HepG2 (cell line): ENCODE measurements around the gene WDR5B. TPM values are rescaled to one million over a fixed set of nuclear protein-coding genes. Genes with fewer than 3 reads are reported as not detected.

Experiments
- GPN1 ChIP-seq: sonication (generic); formaldehyde crosslinking; IDR thresholded peaks from 2 replicates; pipeline ENCODE4 v1.5.1; 2020; ENCODE audit warnings: missing genetic modification reagents, borderline replicate concordance
- HNRNPL ChIP-seq: fragments of 200-400 bp; formaldehyde crosslinking; IDR thresholded peaks from 2 replicates; pipeline ENCODE4 v1.6.1; 2017; ENCODE audit warnings: mild to moderate bottlenecking, low read depth, low read length
- KLF9 ChIP-seq: IDR thresholded peaks from 2 replicates; pipeline ENCODE4 v1.6.1; 2016; ENCODE audit warnings: low read depth
- NBN ChIP-seq: fragments of 450-650 bp; conservative IDR thresholded peaks from 2 replicates; pipeline ENCODE4 v1.6.1; 2017
- NCOA2 ChIP-seq: sonication (generic); formaldehyde crosslinking; IDR thresholded peaks from 2 replicates; pipeline ENCODE4 v1.8.0; 2022; ENCODE audit warnings: inconsistent platforms
- SOX6 ChIP-seq, 2 experiments: fragments of 450-650 bp in 1 of 2; sonication (generic) in 1 of 2; formaldehyde crosslinking in 1 of 2; IDR thresholded peaks; 2 replicates each; pipeline versions ENCODE4 v1.4.0 to v1.6.1; 2017 to 2020; ENCODE audit warnings: antibody characterized with exemption in 1 of 2, mild to moderate bottlenecking in 1 of 2, missing genetic modification reagents in 1 of 2
- STAG1 ChIP-seq: sonication (generic); formaldehyde crosslinking; IDR thresholded peaks from 2 replicates; pipeline ENCODE4 v1.4.0; 2020; ENCODE audit warnings: missing genetic modification reagents
- TP53 ChIP-seq: sonication (generic); formaldehyde crosslinking; conservative IDR thresholded peaks from 2 replicates; pipeline ENCODE4 v1.4.0; 2020; ENCODE audit warnings: missing genetic modification reagents
- U2AF1 ChIP-seq: fragments of 200-400 bp; formaldehyde crosslinking; optimal IDR thresholded peaks from 2 replicates; pipeline ENCODE3; 2017; ENCODE audit warnings: mild to moderate bottlenecking, low read depth, low read length
- U2AF2 ChIP-seq: fragments of 200-400 bp; formaldehyde crosslinking; IDR thresholded peaks from 2 replicates; pipeline ENCODE4 v1.6.1; 2017; ENCODE audit warnings: low read depth, mild to moderate bottlenecking, low read length
- ZBTB38 ChIP-seq: sonication (generic); formaldehyde crosslinking; IDR thresholded peaks from 2 replicates; pipeline ENCODE4 v1.5.1; 2020; ENCODE audit warnings: mild to moderate bottlenecking, missing genetic modification reagents
- ZNF225 ChIP-seq: sonication (generic); formaldehyde crosslinking; IDR thresholded peaks from 2 replicates; pipeline ENCODE4 v1.4.0; 2020; ENCODE audit warnings: mild to moderate bottlenecking, missing genetic modification reagents
- ZNF333 ChIP-seq: sonication (generic); formaldehyde crosslinking; IDR thresholded peaks from 2 replicates; pipeline ENCODE4 v1.4.0; 2020; ENCODE audit warnings: mild to moderate bottlenecking, missing genetic modification reagents, borderline replicate concordance
- ZNF746 ChIP-seq: sonication (generic); formaldehyde crosslinking; IDR thresholded peaks from 2 replicates; pipeline ENCODE4 v1.8.0; 2022; ENCODE audit warnings: mild to moderate bottlenecking, missing genetic modification reagents
- ZNF781 ChIP-seq: sonication (generic); formaldehyde crosslinking; IDR thresholded peaks from 2 replicates; pipeline ENCODE4 v1.5.1; 2020; ENCODE audit warnings: borderline replicate concordance, mild to moderate bottlenecking, missing genetic modification reagents; ENCODE audit errors: not compliant biosample characterization
- polyA plus RNA-seq, 8 experiments: library from polyadenylated mRNA; depleted of rRNA in 3 of 8; stranded (reverse) in 7 of 8; unstranded in 1 of 8; fragments of >200 nt; fragmentation: Illumina TruSeq in 4 of 8; extraction: Trizol in 4 of 8; gene quantifications; 2 replicates each; pipeline versions ENCODE4 v1.2.1 to v1.2.3, GENCODE V29; 2011 to 2016; ENCODE audit warnings: low read depth in 4 of 8, missing spikeins in 1 of 8, mixed read lengths in 1 of 8; ENCODE audit not compliant: insufficient read depth in 1 of 8
- total RNA-seq, 5 experiments: library from RNA; depleted of rRNA; stranded (reverse); fragments of >200 nt; fragmentation: Illumina TruSeq; extraction: Trizol; gene quantifications; 2 replicates each; pipeline ENCODE4 v1.2.3, GENCODE V29; 2016; ENCODE audit warnings: low read depth in 1 of 5
- TF ChIP-seq, protein P1 (sequence below): sonication (generic); formaldehyde crosslinking; IDR thresholded peaks from 2 replicates; pipeline ENCODE4 v1.4.0; 2020; ENCODE audit warnings: missing genetic modification reagents
- TF ChIP-seq, protein P2 (sequence below): sonication (generic); formaldehyde crosslinking; IDR thresholded peaks from 2 replicates; pipeline ENCODE4 v1.4.0; 2020; ENCODE audit warnings: mild to moderate bottlenecking, missing genetic modification reagents
- TF ChIP-seq, protein P3 (sequence below): sonication (generic); formaldehyde crosslinking; IDR thresholded peaks from 2 replicates; pipeline ENCODE4 v1.4.0; 2020; ENCODE audit warnings: mild to moderate bottlenecking, missing genetic modification reagents
- TF ChIP-seq, protein P4 (sequence below): sonication (generic); formaldehyde crosslinking; IDR thresholded peaks from 2 replicates; pipeline ENCODE4 v1.5.0; 2020; ENCODE audit warnings: mild to moderate bottlenecking, low read depth, missing genetic modification reagents, borderline replicate concordance
- TF ChIP-seq, protein P5 (sequence below): sonication (generic); formaldehyde crosslinking; IDR thresholded peaks from 2 replicates; pipeline ENCODE4 v1.8.0; 2022; ENCODE audit warnings: mild to moderate bottlenecking, missing genetic modification reagents; ENCODE audit not compliant: insufficient replicate concordance

Gene WDR5B
- total and polyA plus RNA-seq, 2 of the 13 experiments (the other 11 are each of a cell fraction or from before 2014, with no cell fraction given): 2.5 to 3.6 TPM

DNA sequence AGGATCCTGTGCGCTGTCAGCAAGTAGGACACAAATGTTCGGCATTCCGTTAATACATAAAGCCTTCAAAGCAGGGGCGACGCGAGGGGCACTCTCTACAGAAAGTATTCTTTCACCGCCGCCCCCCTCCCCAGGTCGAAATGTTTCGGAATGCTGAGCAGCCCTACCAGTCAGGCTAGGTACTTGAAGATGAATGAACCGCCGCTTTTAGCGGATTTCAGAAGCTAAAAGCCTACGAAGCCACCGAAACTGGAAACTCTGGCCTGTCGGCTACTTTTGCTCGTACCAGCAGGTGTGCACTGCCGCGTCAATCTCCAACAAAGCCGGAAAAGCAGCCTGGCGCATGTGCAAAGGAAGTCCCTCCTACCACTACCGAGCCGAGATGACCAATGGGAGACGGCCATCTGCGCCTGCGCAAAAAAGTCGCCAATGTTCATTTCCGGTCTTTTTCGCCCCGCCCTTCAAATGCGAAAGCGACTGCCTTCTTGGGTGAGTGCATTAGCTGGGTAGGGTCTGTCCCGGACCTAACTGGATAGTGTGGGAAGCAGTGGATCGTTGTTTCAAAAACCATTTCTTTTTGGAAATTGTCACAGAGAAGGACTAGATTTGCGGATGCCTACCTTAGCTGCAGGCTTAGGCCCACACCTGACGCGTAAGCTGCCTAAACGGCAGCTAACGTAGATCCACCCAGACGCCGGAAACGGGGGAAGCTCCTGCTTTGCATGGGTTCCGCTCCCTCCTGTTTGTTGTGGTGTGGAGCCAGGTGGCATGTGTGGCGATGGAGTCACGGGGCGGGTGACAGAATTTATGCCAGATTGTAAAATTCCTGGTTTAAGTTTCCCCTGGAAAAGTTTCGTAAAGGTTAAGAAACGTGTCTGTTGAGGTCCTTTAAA is at the start of gene WDR5B (continued):
- TF ChIP-seq, protein P1, sequence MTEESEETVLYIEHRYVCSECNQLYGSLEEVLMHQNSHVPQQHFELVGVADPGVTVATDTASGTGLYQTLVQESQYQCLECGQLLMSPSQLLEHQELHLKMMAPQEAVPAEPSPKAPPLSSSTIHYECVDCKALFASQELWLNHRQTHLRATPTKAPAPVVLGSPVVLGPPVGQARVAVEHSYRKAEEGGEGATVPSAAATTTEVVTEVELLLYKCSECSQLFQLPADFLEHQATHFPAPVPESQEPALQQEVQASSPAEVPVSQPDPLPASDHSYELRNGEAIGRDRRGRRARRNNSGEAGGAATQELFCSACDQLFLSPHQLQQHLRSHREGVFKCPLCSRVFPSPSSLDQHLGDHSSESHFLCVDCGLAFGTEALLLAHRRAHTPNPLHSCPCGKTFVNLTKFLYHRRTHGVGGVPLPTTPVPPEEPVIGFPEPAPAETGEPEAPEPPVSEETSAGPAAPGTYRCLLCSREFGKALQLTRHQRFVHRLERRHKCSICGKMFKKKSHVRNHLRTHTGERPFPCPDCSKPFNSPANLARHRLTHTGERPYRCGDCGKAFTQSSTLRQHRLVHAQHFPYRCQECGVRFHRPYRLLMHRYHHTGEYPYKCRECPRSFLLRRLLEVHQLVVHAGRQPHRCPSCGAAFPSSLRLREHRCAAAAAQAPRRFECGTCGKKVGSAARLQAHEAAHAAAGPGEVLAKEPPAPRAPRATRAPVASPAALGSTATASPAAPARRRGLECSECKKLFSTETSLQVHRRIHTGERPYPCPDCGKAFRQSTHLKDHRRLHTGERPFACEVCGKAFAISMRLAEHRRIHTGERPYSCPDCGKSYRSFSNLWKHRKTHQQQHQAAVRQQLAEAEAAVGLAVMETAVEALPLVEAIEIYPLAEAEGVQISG (CRISPR knock-in tag): peak; percentile 67
- TF ChIP-seq, protein P2, sequence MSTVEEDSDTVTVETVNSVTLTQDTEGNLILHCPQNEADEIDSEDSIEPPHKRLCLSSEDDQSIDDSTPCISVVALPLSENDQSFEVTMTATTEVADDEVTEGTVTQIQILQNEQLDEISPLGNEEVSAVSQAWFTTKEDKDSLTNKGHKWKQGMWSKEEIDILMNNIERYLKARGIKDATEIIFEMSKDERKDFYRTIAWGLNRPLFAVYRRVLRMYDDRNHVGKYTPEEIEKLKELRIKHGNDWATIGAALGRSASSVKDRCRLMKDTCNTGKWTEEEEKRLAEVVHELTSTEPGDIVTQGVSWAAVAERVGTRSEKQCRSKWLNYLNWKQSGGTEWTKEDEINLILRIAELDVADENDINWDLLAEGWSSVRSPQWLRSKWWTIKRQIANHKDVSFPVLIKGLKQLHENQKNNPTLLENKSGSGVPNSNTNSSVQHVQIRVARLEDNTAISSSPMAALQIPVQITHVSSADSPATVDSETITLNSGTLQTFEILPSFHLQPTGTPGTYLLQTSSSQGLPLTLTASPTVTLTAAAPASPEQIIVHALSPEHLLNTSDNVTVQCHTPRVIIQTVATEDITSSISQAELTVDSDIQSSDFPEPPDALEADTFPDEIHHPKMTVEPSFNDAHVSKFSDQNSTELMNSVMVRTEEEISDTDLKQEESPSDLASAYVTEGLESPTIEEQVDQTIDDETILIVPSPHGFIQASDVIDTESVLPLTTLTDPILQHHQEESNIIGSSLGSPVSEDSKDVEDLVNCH (CRISPR knock-in tag): no peak
- TF ChIP-seq SOX6 (IDR thresholded peaks at IDR 0.05): no peak
- peak; percentile 74 for TF ChIP-seq SOX6 (CRISPR knock-in tag; IDR thresholded peaks at IDR 0.05)
- no peak for TF ChIP-seq U2AF1
- TF ChIP-seq GPN1: no peak
- TF ChIP-seq TP53 (CRISPR knock-in tag): peak; percentile 57; the same call in 1 of the 2 replicates
- TF ChIP-seq, protein P3, sequence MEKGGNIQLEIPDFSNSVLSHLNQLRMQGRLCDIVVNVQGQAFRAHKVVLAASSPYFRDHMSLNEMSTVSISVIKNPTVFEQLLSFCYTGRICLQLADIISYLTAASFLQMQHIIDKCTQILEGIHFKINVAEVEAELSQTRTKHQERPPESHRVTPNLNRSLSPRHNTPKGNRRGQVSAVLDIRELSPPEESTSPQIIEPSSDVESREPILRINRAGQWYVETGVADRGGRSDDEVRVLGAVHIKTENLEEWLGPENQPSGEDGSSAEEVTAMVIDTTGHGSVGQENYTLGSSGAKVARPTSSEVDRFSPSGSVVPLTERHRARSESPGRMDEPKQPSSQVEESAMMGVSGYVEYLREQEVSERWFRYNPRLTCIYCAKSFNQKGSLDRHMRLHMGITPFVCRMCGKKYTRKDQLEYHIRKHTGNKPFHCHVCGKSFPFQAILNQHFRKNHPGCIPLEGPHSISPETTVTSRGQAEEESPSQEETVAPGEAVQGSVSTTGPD (CRISPR knock-in tag): no peak
- TF ChIP-seq NCOA2: no peak; the same call in 1 of the 2 replicates
- no peak for TF ChIP-seq HNRNPL
- TF ChIP-seq ZNF333 (CRISPR knock-in tag): 0 out of 2 replicates have a peak, but pooled peaks have one; percentile 82
- TF ChIP-seq, protein P4, sequence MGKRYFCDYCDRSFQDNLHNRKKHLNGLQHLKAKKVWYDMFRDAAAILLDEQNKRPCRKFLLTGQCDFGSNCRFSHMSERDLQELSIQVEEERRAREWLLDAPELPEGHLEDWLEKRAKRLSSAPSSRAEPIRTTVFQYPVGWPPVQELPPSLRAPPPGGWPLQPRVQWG (CRISPR knock-in tag): no peak
- TF ChIP-seq, protein P5, sequence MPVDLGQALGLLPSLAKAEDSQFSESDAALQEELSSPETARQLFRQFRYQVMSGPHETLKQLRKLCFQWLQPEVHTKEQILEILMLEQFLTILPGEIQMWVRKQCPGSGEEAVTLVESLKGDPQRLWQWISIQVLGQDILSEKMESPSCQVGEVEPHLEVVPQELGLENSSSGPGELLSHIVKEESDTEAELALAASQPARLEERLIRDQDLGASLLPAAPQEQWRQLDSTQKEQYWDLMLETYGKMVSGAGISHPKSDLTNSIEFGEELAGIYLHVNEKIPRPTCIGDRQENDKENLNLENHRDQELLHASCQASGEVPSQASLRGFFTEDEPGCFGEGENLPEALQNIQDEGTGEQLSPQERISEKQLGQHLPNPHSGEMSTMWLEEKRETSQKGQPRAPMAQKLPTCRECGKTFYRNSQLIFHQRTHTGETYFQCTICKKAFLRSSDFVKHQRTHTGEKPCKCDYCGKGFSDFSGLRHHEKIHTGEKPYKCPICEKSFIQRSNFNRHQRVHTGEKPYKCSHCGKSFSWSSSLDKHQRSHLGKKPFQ: peak; percentile 14
- no peak; the same call in 1 of the 2 replicates for TF ChIP-seq ZNF746 (CRISPR knock-in tag)
- no peak for TF ChIP-seq U2AF2
- TF ChIP-seq ZNF225 (CRISPR knock-in tag): no peak; the same call in 1 of the 2 replicates
- TF ChIP-seq STAG1: no peak; the same call in 1 of the 2 replicates
- no peak for TF ChIP-seq KLF9 (CRISPR knock-in tag)
- no peak for TF ChIP-seq NBN
- peak; percentile 92 for TF ChIP-seq ZNF781
- TF ChIP-seq ZBTB38: peak; percentile 40; the same call in 1 of the 2 replicates
